Keratinocyte (primary cell): Measurements from ENCODE around the gene SYNJ1.

Experiments used
- CTCF ChIP-seq, 3 experiments: IDR thresholded peaks in 1 of 3; conservative IDR thresholded peaks in 1 of 3; optimal IDR thresholded peaks in 1 of 3; 2 replicates in 2 of 3; 3 replicates in 1 of 3; pipeline versions ENCODE3 to v1.5.1; 2011; ENCODE audit warnings: low read length in 3 of 3, mild to moderate bottlenecking in 3 of 3, moderate library complexity in 2 of 3, control low read depth in 1 of 3, inconsistent platforms in 1 of 3; ENCODE audit not compliant: insufficient read depth in 2 of 3; ENCODE audit errors: extremely low read depth in 1 of 3
- EZH2 ChIP-seq: IDR thresholded peaks from one replicate; pipeline ENCODE4 v1.6.1; 2012; ENCODE audit warnings: inconsistent platforms, mild to moderate bottlenecking, low read length, moderate library complexity

DNA sequence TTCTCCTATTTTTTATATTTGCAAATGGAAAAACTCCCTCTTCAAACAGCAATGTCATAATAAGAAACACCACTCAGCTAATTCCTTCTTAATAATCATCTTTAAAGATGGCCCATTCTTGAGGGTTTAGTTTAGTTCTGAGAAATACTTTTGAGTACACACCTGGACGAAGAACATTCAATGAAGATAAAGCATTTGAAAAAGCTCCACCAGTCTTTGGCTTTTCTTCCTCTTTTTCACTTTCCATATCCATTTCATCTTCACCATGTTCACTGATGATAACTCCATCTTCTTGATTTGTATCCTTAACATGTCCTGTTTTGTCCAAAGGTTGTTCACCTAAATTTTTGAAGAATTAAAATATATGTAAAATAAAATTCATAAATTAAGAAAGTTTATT is 36.4 kb upstream of the SYNJ1 start:
- no peak for TF ChIP-seq CTCF (optimal IDR thresholded peaks at IDR 0.05 in 1 of 3, IDR thresholded peaks at IDR 0.05 in 1 of 3, conservative IDR thresholded peaks at IDR 0.05 in 1 of 3; ENCODE audit: extremely low read depth in 1 of 3, insufficient read depth in 2 of 3, low read length in 3 of 3)
- no peak for TF ChIP-seq EZH2
